DOHH2 (cell line): ENCODE measurements around the gene SPTBN1.

Experiments used
- H3F3A ChIP-seq: fragments of 200-600 bp; sonication (generic), shearing (Covaris generic); 2 replicates; pipeline ENCODE4 v1.6.0; 2016; ENCODE audit warnings: antibody characterized with exemption, mild to moderate bottlenecking; ENCODE audit not compliant: control insufficient read depth, insufficient read depth
- H3K27ac ChIP-seq: fragments of 200-600 bp; sonication (generic); 2 replicates; pipeline ENCODE4 v1.5.1; 2014; ENCODE audit warnings: low read depth, mild to moderate bottlenecking, low read length, moderate library complexity
- H3K27me3 ChIP-seq: fragments of 200-600 bp; sonication (generic); 2 replicates; pipeline ENCODE4 v1.6.1; 2014; ENCODE audit warnings: mild to moderate bottlenecking, low read length, mixed read lengths; ENCODE audit not compliant: control insufficient read depth
- H3K36me3 ChIP-seq: fragments of 200-600 bp; sonication (generic); 2 replicates; pipeline ENCODE4 v1.6.1; 2014; ENCODE audit warnings: mild to moderate bottlenecking, low read length, moderate library complexity, mixed read lengths; ENCODE audit not compliant: control insufficient read depth
- H3K4me1 ChIP-seq: fragments of 200-600 bp; sonication (generic); 2 replicates; pipeline ENCODE4 v1.6.1; 2014; ENCODE audit warnings: mild to moderate bottlenecking, low read length, mixed read lengths; ENCODE audit not compliant: control insufficient read depth
- H3K4me2 ChIP-seq: fragments of 200-600 bp; sonication (generic); 2 replicates; pipeline ENCODE4 v1.6.0; 2014; ENCODE audit warnings: mild to moderate bottlenecking, low read length, moderate library complexity
- H3K4me3 ChIP-seq: fragments of 200-600 bp; sonication (generic); 2 replicates; pipeline ENCODE4 v1.5.1; 2014; ENCODE audit warnings: mild to moderate bottlenecking, low read length, mixed read lengths
- H3K79me2 ChIP-seq: fragments of 200-600 bp; sonication (generic); 2 replicates; pipeline ENCODE4 v1.6.1; 2014; ENCODE audit warnings: mild to moderate bottlenecking, low read length, mixed read lengths; ENCODE audit not compliant: control insufficient read depth
- H3K9me2 ChIP-seq: fragments of 200-600 bp; sonication (generic); replicated peaks from 2 replicates; pipeline ENCODE4 v1.6.1; 2014; ENCODE audit warnings: mild to moderate bottlenecking, low read length, mixed read lengths; ENCODE audit not compliant: control insufficient read depth
- H3K9me3 ChIP-seq: fragments of 200-600 bp; sonication (generic); 2 replicates; pipeline ENCODE4 v1.6.1; 2014; ENCODE audit warnings: antibody characterized with exemption, low read length, mixed read lengths; ENCODE audit not compliant: control insufficient read depth, insufficient read depth
- H4K20me1 ChIP-seq: fragments of 200-600 bp; sonication (generic); 2 replicates; pipeline ENCODE4 v1.6.0; 2014; ENCODE audit warnings: low read depth, mild to moderate bottlenecking, antibody characterized with exemption, low read length, moderate library complexity; ENCODE audit not compliant: control insufficient read depth, insufficient read depth
- CTCF ChIP-seq: fragments of 200-600 bp; sonication (generic); IDR thresholded peaks from one replicate; pipeline ENCODE4 v1.5.1; 2014; ENCODE audit warnings: antibody characterized with exemption, mild to moderate bottlenecking, low read depth, low read length; ENCODE audit not compliant: poor library complexity, severe bottlenecking
- EZH2phosphoT487 ChIP-seq: fragments of 200-600 bp; sonication (generic); IDR thresholded peaks from 2 replicates; pipeline ENCODE4 v1.6.1; 2017; ENCODE audit warnings: borderline replicate concordance, mild to moderate bottlenecking, antibody characterized with exemption, low read length, moderate library complexity, mixed read lengths

Gene SPTBN1

DNA sequence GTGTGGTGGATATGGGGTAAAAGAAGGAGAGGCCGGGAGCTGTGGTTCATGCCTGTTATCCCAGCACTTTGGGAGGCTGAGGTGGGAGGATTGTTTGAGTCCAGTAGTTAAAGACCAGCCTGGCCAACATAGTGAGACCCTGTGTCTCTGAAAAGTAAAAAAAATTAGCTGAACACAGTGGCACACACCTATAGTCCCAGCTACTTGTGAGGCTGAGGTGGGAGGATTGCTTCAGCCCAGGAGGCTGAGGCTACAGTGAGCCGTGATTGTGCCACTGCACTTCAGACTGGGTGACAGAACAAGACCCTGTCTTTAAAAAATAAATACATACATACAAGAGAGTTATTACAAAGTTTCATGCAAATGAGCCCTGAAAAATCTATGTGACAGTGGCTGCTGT, 80.6 kb downstream of the SPTBN1 start:
- no peak for TF ChIP-seq EZH2phosphoT487
- TF ChIP-seq CTCF, result no peak
- H3K9me3 ChIP-seq, result no peaks in the 10 kb centered on the region
- H3K36me3 ChIP-seq, result no peaks in the 10 kb centered on the region
- no peaks in the 10 kb centered on the region for H3K4me1 ChIP-seq
- no peak overlapping the region for H3K4me3 ChIP-seq
- H3K4me2 ChIP-seq, result no peak overlapping the region
- H3K27me3 ChIP-seq, result no peaks in the 10 kb centered on the region; the same call in 1 of the 2 replicates
- no peak overlapping the region for H3K27ac ChIP-seq
- no peaks in the 10 kb centered on the region for H4K20me1 ChIP-seq
- H3K79me2 ChIP-seq, result no peaks in the 10 kb centered on the region
- no peaks in the 10 kb centered on the region for H3K9me2 ChIP-seq
- H3F3A ChIP-seq, result no peaks in the 10 kb centered on the region

GRCh38 chr2:54538537-54538936, 82.4 kb downstream of the SPTBN1 start:
- Histone ChIP-seq H3K27ac (no peak overlapping the region), H3K36me3 (no peaks in the 10 kb centered on the region), H3K9me2 (no peaks in the 10 kb centered on the region), H3K27me3 (no peaks in the 10 kb centered on the region; the same call in 1 of the 2 replicates), H3K4me3 (no peak overlapping the region), H3K4me2 (no peak overlapping the region), H3K79me2 (no peaks in the 10 kb centered on the region), H3F3A (no peaks in the 10 kb centered on the region), H3K4me1 (no peaks in the 10 kb centered on the region), H4K20me1 (no peaks in the 10 kb centered on the region), H3K9me3 (no peaks in the 10 kb centered on the region)
- TF ChIP-seq EZH2phosphoT487 (no peak), CTCF (no peak)

GRCh38 chr2:54539683-54540082, 83.6 kb downstream of the SPTBN1 start:
- H3K9me3 ChIP-seq, result no peaks in the 10 kb centered on the region
- no peaks in the 10 kb centered on the region for H3K4me1 ChIP-seq
- no peaks in the 10 kb centered on the region; the same call in 1 of the 2 replicates for H3K27me3 ChIP-seq
- no peak overlapping the region for H3K4me2 ChIP-seq
- TF ChIP-seq EZH2phosphoT487, result no peak
- no peak for TF ChIP-seq CTCF
- H3K27ac ChIP-seq, result no peak overlapping the region
- no peaks in the 10 kb centered on the region for H3K9me2 ChIP-seq
- no peaks in the 10 kb centered on the region for H3K79me2 ChIP-seq
- H3K4me3 ChIP-seq, result no peak overlapping the region
- H3F3A ChIP-seq, result no peaks in the 10 kb centered on the region
- H4K20me1 ChIP-seq, result no peaks in the 10 kb centered on the region
- H3K36me3 ChIP-seq, result no peaks in the 10 kb centered on the region
